HL-60/S4 treated with retinoic acid at 250 ng/mL for 4 days and 3 days (cell line): ENCODE data around the gene CDH13.

Source experiments
- in situ Hi-C: fragments of 300-500 bp; cut with MboI; formaldehyde crosslinking; loops from 2 replicates; pipeline ENCODE4 v1.7.0; 2022; ENCODE audit warnings: low sequenced_read_pairs

Gene CDH13

DNA sequence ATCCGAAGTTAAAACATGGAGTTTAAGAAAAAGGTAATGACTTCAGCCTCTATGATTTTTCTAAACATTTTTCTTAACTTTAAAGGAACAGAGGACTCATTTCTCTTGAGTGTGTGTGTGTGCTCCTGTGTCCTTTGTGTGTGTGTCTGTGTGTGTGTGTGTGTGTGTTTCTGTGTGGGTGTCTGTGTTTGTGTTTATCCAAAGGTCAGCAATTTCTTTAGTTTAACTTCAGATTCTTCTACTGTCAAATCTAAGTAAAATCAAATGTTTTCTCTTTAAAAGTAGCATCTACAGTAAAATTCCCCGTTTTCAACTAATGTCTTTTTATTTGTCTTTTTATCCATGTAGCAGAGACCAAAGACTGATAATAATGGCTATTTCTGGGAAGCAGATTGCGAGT, 1212.8 kb downstream of the CDH13 start:
- in situ Hi-C loops, result no loop called here

- in situ Hi-C loops, result no loop called here
These were observed 1213.4 kb downstream of the CDH13 start for GRCh38 chr16:83840060-83840617.

DNA sequence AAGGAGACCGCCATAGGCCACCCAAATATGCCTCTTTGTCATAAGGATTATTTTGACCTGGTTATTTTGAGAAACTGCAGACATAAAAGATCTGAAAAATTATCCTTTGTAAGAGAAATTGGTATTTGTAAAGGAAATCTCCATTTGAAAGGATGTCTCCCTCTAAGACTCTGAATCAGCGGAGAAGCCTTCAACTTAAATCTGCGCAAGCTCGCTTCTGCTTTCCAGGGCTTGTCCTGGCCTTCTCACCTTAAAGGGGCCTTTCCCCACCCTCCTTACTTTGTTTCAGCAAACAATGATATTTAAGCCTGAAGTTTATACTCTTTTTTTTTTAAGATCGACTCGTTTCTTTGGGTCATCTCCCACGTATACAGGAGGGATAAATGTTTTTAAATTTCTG, 1215.5 kb downstream of the CDH13 start:
- in situ Hi-C loops, result no loop called here

- in situ Hi-C loops, result no loop called here
These were observed 1216.2 kb downstream of the CDH13 start for GRCh38 chr16:83842756-83843507.

- in situ Hi-C loops, result no loop called here
These were observed 1216.9 kb downstream of the CDH13 start for GRCh38 chr16:83843657-83844056.

GRCh38 chr16:83845263-83845662, 1218.5 kb downstream of the CDH13 start:
- in situ Hi-C loops, result no loop called here

GRCh38 chr16:83847371-83848225, 1220.8 kb downstream of the CDH13 start:
- in situ Hi-C loops, result no loop called here

GRCh38 chr16:83849421-83849820, 1222.7 kb downstream of the CDH13 start:
- in situ Hi-C loops, result no loop called here
